ENCODE measurements around the gene CRMP1. TPM values are rescaled to one million over a fixed set of nuclear protein-coding genes. Genes with fewer than 3 reads are reported as not detected.

Gene CRMP1
- total RNA-seq, 1 donor from 2014 or later, result 67.4 TPM

DNA sequence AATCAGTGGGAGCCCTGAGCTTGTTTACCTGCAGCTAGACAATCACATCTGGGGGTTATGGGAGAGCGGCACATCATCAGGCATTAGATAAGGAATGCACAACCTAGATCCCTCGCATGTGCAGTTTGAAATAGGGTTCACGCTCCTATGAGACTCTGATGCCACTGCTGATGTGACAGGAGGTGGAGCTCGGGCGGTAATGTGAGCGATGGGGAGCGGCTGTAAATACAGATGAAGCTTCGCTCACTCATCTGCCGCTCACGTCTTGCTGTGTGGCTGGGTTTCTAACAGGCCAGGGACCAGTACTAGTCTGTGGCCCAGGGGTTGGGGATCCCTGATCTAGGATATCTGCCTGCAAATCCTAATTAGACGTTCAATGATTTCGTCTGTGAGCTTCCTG lies 90.3 kb downstream of the CRMP1 start:
- peaks cover 13% of the 10 kb centered on the region for H4K20me1 ChIP-seq (ENCODE audit: insufficient read depth, low read length)
- H3K4me1 ChIP-seq (ENCODE audit: insufficient read depth, low read length), result no peaks in the 10 kb centered on the region
- H3K79me2 ChIP-seq (ENCODE audit: insufficient read depth, low read length), result no peaks in the 10 kb centered on the region
- Mint-ChIP-seq H3K9me3 (ENCODE audit: unreplicated experiment) (no peaks in the 10 kb centered on the region), H3K27me3 (ENCODE audit: low read depth, unreplicated experiment) (no peaks in the 10 kb centered on the region), H3K4me1 (ENCODE audit: low read depth, unreplicated experiment) (no peaks in the 10 kb centered on the region), H3K36me3 (ENCODE audit: low read depth, unreplicated experiment) (peaks cover 20% of the 10 kb centered on the region), H3K27ac (ENCODE audit: unreplicated experiment) (no peak overlapping the region), H3K4me3 (ENCODE audit: unreplicated experiment) (no peak overlapping the region)
- H3K4me2 ChIP-seq (ENCODE audit: low read length), result no peak overlapping the region
- no peak for DNase-seq (ENCODE audit: low read depth)
- no peaks in the 10 kb centered on the region for H3K9me3 ChIP-seq (ENCODE audit: insufficient read depth, low read depth, low read length)
- no peak overlapping the region for H2AFZ ChIP-seq (ENCODE audit: low read depth, low read length)
- peaks cover 28% of the 10 kb centered on the region for H3K36me3 ChIP-seq (ENCODE audit: insufficient read depth, low read length)
- H3K4me3 ChIP-seq (ENCODE audit: insufficient read depth, low read depth, low read length), result no peak overlapping the region
- TF ChIP-seq EZH2 (IDR thresholded peaks at IDR 0.05; ENCODE audit: insufficient read depth, low read length), result no peak
- TF ChIP-seq, protein P1, sequence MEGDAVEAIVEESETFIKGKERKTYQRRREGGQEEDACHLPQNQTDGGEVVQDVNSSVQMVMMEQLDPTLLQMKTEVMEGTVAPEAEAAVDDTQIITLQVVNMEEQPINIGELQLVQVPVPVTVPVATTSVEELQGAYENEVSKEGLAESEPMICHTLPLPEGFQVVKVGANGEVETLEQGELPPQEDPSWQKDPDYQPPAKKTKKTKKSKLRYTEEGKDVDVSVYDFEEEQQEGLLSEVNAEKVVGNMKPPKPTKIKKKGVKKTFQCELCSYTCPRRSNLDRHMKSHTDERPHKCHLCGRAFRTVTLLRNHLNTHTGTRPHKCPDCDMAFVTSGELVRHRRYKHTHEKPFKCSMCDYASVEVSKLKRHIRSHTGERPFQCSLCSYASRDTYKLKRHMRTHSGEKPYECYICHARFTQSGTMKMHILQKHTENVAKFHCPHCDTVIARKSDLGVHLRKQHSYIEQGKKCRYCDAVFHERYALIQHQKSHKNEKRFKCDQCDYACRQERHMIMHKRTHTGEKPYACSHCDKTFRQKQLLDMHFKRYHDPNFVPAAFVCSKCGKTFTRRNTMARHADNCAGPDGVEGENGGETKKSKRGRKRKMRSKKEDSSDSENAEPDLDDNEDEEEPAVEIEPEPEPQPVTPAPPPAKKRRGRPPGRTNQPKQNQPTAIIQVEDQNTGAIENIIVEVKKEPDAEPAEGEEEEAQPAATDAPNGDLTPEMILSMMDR (IDR thresholded peaks at IDR 0.05; ENCODE audit: insufficient read depth, low read depth, low read length), result no peak
- no peak for FAIRE-seq
- H3K9ac ChIP-seq (ENCODE audit: low read length), result no peak overlapping the region
- no peak overlapping the region for H3K27ac ChIP-seq (ENCODE audit: low read depth, low read length)
- no peaks in the 10 kb centered on the region for H3K27me3 ChIP-seq (ENCODE audit: insufficient read depth, low read length)

GRCh38 chr4:5801696-5802095 lies 91.2 kb downstream of the CRMP1 start:
- FAIRE-seq, result no peak
- Mint-ChIP-seq H3K4me3 (ENCODE audit: unreplicated experiment) (no peak overlapping the region), H3K27me3 (ENCODE audit: low read depth, unreplicated experiment) (no peaks in the 10 kb centered on the region), H3K9me3 (ENCODE audit: unreplicated experiment) (no peaks in the 10 kb centered on the region), H3K36me3 (ENCODE audit: low read depth, unreplicated experiment) (peaks cover 15% of the 10 kb centered on the region), H3K27ac (ENCODE audit: unreplicated experiment) (no peak overlapping the region), H3K4me1 (ENCODE audit: low read depth, unreplicated experiment) (no peaks in the 10 kb centered on the region)
- no peak overlapping the region for H3K9ac ChIP-seq (ENCODE audit: low read length)
- H3K36me3 ChIP-seq (ENCODE audit: insufficient read depth, low read length), result peaks cover 27% of the 10 kb centered on the region
- no peaks in the 10 kb centered on the region for H3K79me2 ChIP-seq (ENCODE audit: insufficient read depth, low read length)
- H3K4me3 ChIP-seq (ENCODE audit: insufficient read depth, low read depth, low read length), result no peak overlapping the region
- H3K27me3 ChIP-seq (ENCODE audit: insufficient read depth, low read length), result no peaks in the 10 kb centered on the region
- H4K20me1 ChIP-seq (ENCODE audit: insufficient read depth, low read length), result peaks cover 6% of the 10 kb centered on the region
- H3K9me3 ChIP-seq (ENCODE audit: insufficient read depth, low read depth, low read length), result no peaks in the 10 kb centered on the region
- no peak for TF ChIP-seq EZH2 (IDR thresholded peaks at IDR 0.05; ENCODE audit: insufficient read depth, low read length)
- TF ChIP-seq, protein P1 (IDR thresholded peaks at IDR 0.05; ENCODE audit: insufficient read depth, low read depth, low read length), result no peak
- no peak for DNase-seq (ENCODE audit: low read depth)
- no peak overlapping the region for H3K27ac ChIP-seq (ENCODE audit: low read depth, low read length)
- H3K4me1 ChIP-seq (ENCODE audit: insufficient read depth, low read length), result no peaks in the 10 kb centered on the region
- H3K4me2 ChIP-seq (ENCODE audit: low read length), result no peak overlapping the region
- H2AFZ ChIP-seq (ENCODE audit: low read depth, low read length), result no peak overlapping the region

DNA sequence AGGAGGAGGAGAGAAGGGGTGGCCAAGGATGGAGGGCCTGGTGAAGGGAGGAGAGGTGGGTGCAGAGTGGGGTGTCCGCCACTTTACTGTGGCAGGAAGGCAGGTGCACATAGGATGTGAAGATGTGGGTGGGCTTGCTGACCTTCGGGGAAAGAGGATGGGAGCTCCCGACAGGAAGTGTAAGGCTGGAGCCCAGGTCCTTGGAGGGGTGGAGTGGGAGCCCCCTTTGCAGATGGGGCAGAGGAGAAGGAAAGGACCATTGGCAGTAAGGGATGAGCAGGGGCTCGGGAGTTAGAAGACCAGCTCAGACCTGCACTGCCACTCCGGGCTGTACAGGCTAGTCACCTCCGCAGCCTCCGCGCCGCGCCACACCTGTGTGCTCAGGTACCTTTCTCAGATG lies 92.4 kb downstream of the CRMP1 start:
- H3K36me3 Mint-ChIP-seq (ENCODE audit: low read depth, unreplicated experiment), result peaks cover 11% of the 10 kb centered on the region
- Histone ChIP-seq H3K9ac (ENCODE audit: low read length) (no peak overlapping the region), H3K4me2 (ENCODE audit: low read length) (no peak overlapping the region), H3K36me3 (ENCODE audit: insufficient read depth, low read length) (peaks cover 32% of the 10 kb centered on the region), H3K79me2 (ENCODE audit: insufficient read depth, low read length) (no peaks in the 10 kb centered on the region), H4K20me1 (ENCODE audit: insufficient read depth, low read length) (peaks cover 10% of the 10 kb centered on the region), H2AFZ (ENCODE audit: low read depth, low read length) (no peak overlapping the region), H3K9me3 (ENCODE audit: insufficient read depth, low read depth, low read length) (no peaks in the 10 kb centered on the region), H3K27ac (ENCODE audit: low read depth, low read length) (no peak overlapping the region), H3K4me3 (ENCODE audit: insufficient read depth, low read depth, low read length) (no peak overlapping the region), H3K27me3 (ENCODE audit: insufficient read depth, low read length) (no peaks in the 10 kb centered on the region), H3K4me1 (ENCODE audit: insufficient read depth, low read length) (no peaks in the 10 kb centered on the region)
- H3K4me1 Mint-ChIP-seq (ENCODE audit: low read depth, unreplicated experiment), result no peaks in the 10 kb centered on the region
- H3K27me3 Mint-ChIP-seq (ENCODE audit: low read depth, unreplicated experiment), result no peaks in the 10 kb centered on the region
- H3K27ac Mint-ChIP-seq (ENCODE audit: unreplicated experiment), result peak overlapping the region; percentile 18
- FAIRE-seq, result no peak
- TF ChIP-seq EZH2 (IDR thresholded peaks at IDR 0.05; ENCODE audit: insufficient read depth, low read length), result no peak
- TF ChIP-seq, protein P1 (IDR thresholded peaks at IDR 0.05; ENCODE audit: insufficient read depth, low read depth, low read length), result no peak
- H3K4me3 Mint-ChIP-seq (ENCODE audit: unreplicated experiment), result no peak overlapping the region
- no peak for DNase-seq (ENCODE audit: low read depth)
- no peaks in the 10 kb centered on the region for H3K9me3 Mint-ChIP-seq (ENCODE audit: unreplicated experiment)
